WTC11 (cell line): ENCODE results near the gene RMI2. TPM values are rescaled to one million over a fixed set of nuclear protein-coding genes. Genes with fewer than 3 reads are reported as not detected.

ENCODE experiments used
- ATAC-seq: fragments of 200-7000 bp; cut with Tn5 transposase; 2 replicates; pipeline ENCODE4 v1.10.0; 2021; ENCODE audit warnings: mild to moderate bottlenecking, moderate library complexity
- CTCF ChIA-PET: fragments of 300-600 bp; sonication (Branson Sonifier 250); formaldehyde crosslinking; loops from one replicate; lab custom pipeline; 2021; ENCODE audit warnings: antibody characterized with exemption; lab: Charles Lee
- POLR2A ChIA-PET: fragments of 350-600 bp; sonication (Branson Sonifier 250); formaldehyde crosslinking; loops from one replicate; lab custom pipeline; 2021; ENCODE audit warnings: antibody characterized with exemption; lab: Charles Lee
- DNase-seq: peaks from one replicate; pipeline ENCODE4 v3.0.0; 2021; ENCODE audit warnings: low spot score
- H3K27ac Mint-ChIP-seq: 2 replicates; pipeline ENCODE4 v1.8.0; 2021; ENCODE audit warnings: mixed read lengths
- H3K27me3 Mint-ChIP-seq: 2 replicates; pipeline ENCODE4 v1.8.0; 2021; ENCODE audit warnings: low read depth, mild to moderate bottlenecking, moderate library complexity, mixed read lengths
- H3K36me3 Mint-ChIP-seq: 2 replicates; pipeline ENCODE4 v1.8.0; 2021; ENCODE audit warnings: mixed read lengths
- H3K4me1 Mint-ChIP-seq: 2 replicates; pipeline ENCODE4 v1.8.0; 2022; ENCODE audit warnings: mixed read lengths
- H3K4me3 Mint-ChIP-seq: 2 replicates; pipeline ENCODE4 v1.8.0; 2021; ENCODE audit warnings: mild to moderate bottlenecking, moderate library complexity, mixed read lengths
- H3K9me3 Mint-ChIP-seq: 2 replicates; pipeline ENCODE4 v1.8.0; 2021; ENCODE audit warnings: mixed read lengths
- ELF4 ChIP-seq: sonication (generic); formaldehyde crosslinking; IDR thresholded peaks from 2 replicates; pipeline ENCODE4 v1.8.1; 2022; ENCODE audit warnings: low read depth, mild to moderate bottlenecking, moderate library complexity, missing genetic modification reagents
- JAZF1 ChIP-seq: fragments of 250-450 bp; sonication (Bioruptor Pico); IDR thresholded peaks from 2 replicates; pipeline ENCODE4 v1.9.0; 2021; ENCODE audit warnings: moderate library complexity, mild to moderate bottlenecking, inconsistent platforms
- MYBL2 ChIP-seq: sonication (generic); formaldehyde crosslinking; IDR thresholded peaks from 2 replicates; pipeline ENCODE4 v1.8.1; 2023; ENCODE audit warnings: mild to moderate bottlenecking, moderate library complexity, missing genetic modification reagents
- NR1H2 ChIP-seq: sonication (generic); formaldehyde crosslinking; IDR thresholded peaks from 2 replicates; pipeline ENCODE4 v1.9.0; 2021; ENCODE audit warnings: mild to moderate bottlenecking, moderate library complexity, missing genetic modification reagents
- RORB ChIP-seq: fragments of 250-450 bp; sonication (Bioruptor Pico); IDR thresholded peaks from 2 replicates; pipeline ENCODE4 v1.9.0; 2021; ENCODE audit warnings: mild to moderate bottlenecking
- TEAD4 ChIP-seq: sonication (generic); formaldehyde crosslinking; IDR thresholded peaks from 2 replicates; pipeline ENCODE4 v1.8.0; 2022; ENCODE audit warnings: mild to moderate bottlenecking, missing genetic modification reagents
- TP53 ChIP-seq: sonication (generic); formaldehyde crosslinking; IDR thresholded peaks from 2 replicates; pipeline ENCODE4 v1.8.1; 2023; ENCODE audit warnings: mild to moderate bottlenecking, missing genetic modification reagents
- ZNF121 ChIP-seq: sonication (generic); formaldehyde crosslinking; IDR thresholded peaks from 2 replicates; pipeline ENCODE4 v1.8.0; 2023; ENCODE audit warnings: missing genetic modification reagents
- ZNF232 ChIP-seq: sonication (generic); formaldehyde crosslinking; IDR thresholded peaks from 2 replicates; pipeline ENCODE4 v1.8.0; 2022; ENCODE audit warnings: mild to moderate bottlenecking, missing genetic modification reagents
- ZNF416 ChIP-seq: fragments of 250-450 bp; sonication (Bioruptor Pico); IDR thresholded peaks from 2 replicates; pipeline ENCODE4 v1.9.0; 2021; ENCODE audit warnings: mild to moderate bottlenecking, inconsistent platforms
- total RNA-seq: library from RNA; stranded (reverse); gene quantifications from 3 replicates; pipeline ENCODE4 v1.2.3, GENCODE V29; 2021
- TF ChIP-seq, protein P1 (sequence below): fragments of 250-450 bp; sonication (Bioruptor Pico); IDR thresholded peaks from 2 replicates; pipeline ENCODE4 v1.9.0; 2021; ENCODE audit warnings: moderate library complexity, mild to moderate bottlenecking, inconsistent platforms, borderline replicate concordance
- TF ChIP-seq, protein P2 (sequence below): sonication (generic); formaldehyde crosslinking; IDR thresholded peaks from 2 replicates; pipeline ENCODE4 v1.8.1; 2022; ENCODE audit warnings: missing genetic modification reagents, borderline replicate concordance
- TF ChIP-seq, protein P3 (sequence below): sonication (generic); formaldehyde crosslinking; IDR thresholded peaks from 2 replicates; pipeline ENCODE4 v1.8.0; 2022; ENCODE audit warnings: mild to moderate bottlenecking, missing genetic modification reagents
- TF ChIP-seq, protein P4 (sequence below): sonication (generic); formaldehyde crosslinking; IDR thresholded peaks from 2 replicates; pipeline ENCODE4 v1.8.1; 2023; ENCODE audit warnings: mild to moderate bottlenecking, missing genetic modification reagents, borderline replicate concordance
- TF ChIP-seq, protein P5 (sequence below): fragments of 250-450 bp; sonication (Bioruptor Pico); IDR thresholded peaks from 2 replicates; pipeline ENCODE4 v1.9.0; 2021; ENCODE audit warnings: mild to moderate bottlenecking
- TF ChIP-seq, protein P6 (sequence below): sonication (generic); formaldehyde crosslinking; IDR thresholded peaks from 2 replicates; pipeline ENCODE4 v1.8.1; 2023; ENCODE audit warnings: mild to moderate bottlenecking, missing genetic modification reagents, moderate library complexity
- TF ChIP-seq, protein P7 (sequence below): fragments of 200-600 bp; IDR thresholded peaks from 2 replicates; pipeline ENCODE4 v1.8.0; 2022; ENCODE audit warnings: antibody characterized with exemption
- TF ChIP-seq, protein P8 (sequence below): sonication (generic); formaldehyde crosslinking; IDR thresholded peaks from 2 replicates; pipeline ENCODE4 v1.8.0; 2022; ENCODE audit warnings: mild to moderate bottlenecking, missing genetic modification reagents
- TF ChIP-seq, protein P9 (sequence below): sonication (generic); formaldehyde crosslinking; IDR thresholded peaks from 2 replicates; pipeline ENCODE4 v1.8.1; 2023; ENCODE audit warnings: mild to moderate bottlenecking, missing genetic modification reagents

RMI2 gene
- total RNA-seq, 1 experiment from 2014 or later: 79.0 TPM

DNA sequence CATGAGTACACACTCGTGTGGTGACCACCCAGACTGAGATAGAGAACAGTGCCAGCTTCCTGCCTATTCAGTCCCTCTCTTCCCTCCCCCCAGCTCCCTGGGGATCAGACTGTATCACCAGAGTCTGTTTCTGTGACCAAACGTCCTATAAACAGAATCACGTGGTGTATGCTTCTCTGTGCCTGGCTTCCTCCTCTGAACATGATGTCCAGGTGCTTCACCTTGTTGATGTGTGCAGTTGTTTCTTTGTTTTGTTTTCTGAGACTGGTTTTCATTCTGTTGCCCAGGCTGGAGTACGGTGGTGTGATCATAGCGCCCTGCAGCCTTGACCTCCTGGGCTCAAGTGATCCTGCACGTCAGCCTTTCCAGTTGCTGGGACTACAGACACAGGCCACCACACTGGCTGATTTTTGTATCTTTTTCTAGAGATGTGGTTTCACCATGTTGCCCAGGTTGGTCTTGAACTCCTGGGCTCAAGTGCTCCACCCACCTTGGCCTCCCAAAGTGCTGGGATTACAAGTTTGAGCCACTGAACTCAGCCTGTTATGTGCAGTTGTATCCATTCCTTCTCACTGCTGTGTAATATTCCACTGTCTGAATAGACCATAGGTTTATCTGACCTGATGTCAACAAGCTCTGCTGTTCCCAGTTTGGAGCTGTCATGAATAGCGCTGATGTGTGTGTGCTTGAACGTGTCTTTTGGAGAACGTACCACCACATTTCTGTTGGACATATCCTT, 35.2 kb upstream of the RMI2 start:
- H3K36me3 Mint-ChIP-seq: no peaks in the 10 kb centered on the region
- peak overlapping the region; percentile 46; the same call in 1 of the 2 replicates for H3K27ac Mint-ChIP-seq
- DNase-seq (no peak), ATAC-seq (no peak)
- TF ChIP-seq ELF4 (no peak), ZNF121 (CRISPR knock-in tag) (no peak), MYBL2 (CRISPR knock-in tag) (no peak)
- POLR2A ChIA-PET: no interaction called here
- peaks cover 60% of the 10 kb centered on the region for H3K4me1 Mint-ChIP-seq
- no peak overlapping the region for H3K4me3 Mint-ChIP-seq
- peaks cover 4% of the 10 kb centered on the region; the same call in 1 of the 2 replicates for H3K9me3 Mint-ChIP-seq
- H3K27me3 Mint-ChIP-seq: no peaks in the 10 kb centered on the region
- CTCF ChIA-PET: interaction anchor here (0.9 to 2.4 kb wide), 4 partner anchors 12 to 54 kb away, joined by 3 to 13 read pairs (median 4); partner anchors contain the start of gene SOCS1

DNA sequence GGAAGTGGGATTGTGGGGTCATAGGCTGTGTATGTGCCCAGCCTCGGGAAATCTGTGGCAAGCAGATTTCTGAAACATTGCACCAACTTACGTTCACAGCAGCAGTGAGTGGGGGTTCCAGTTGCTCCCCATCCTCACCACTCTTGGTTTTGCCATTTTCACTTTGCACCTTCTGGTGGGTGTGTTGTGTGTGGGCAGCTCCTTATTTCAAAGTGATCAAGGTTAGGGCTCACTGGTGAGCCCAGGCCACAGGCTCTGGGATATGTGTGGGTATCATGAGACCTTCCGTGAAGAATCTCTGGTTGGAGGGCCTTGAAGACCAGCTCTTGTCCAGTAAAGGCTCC, 34.7 kb upstream of the RMI2 start:
- H3K36me3 Mint-ChIP-seq: no peaks in the 10 kb centered on the region
- peaks cover 61% of the 10 kb centered on the region for H3K4me1 Mint-ChIP-seq
- DNase-seq: no peak
- no peaks in the 10 kb centered on the region for H3K27me3 Mint-ChIP-seq
- ChIA-PET POLR2A (no interaction called here), CTCF (interaction anchor here (0.9 to 1.7 kb wide), 2 partner anchors 46 to 54 kb away, joined by 3 to 4 read pairs; no protein-coding TSS in a partner anchor)
- H3K27ac Mint-ChIP-seq: no peak overlapping the region
- peaks cover 2% of the 10 kb centered on the region; the same call in 1 of the 2 replicates for H3K9me3 Mint-ChIP-seq
- H3K4me3 Mint-ChIP-seq: no peak overlapping the region
- no peak for ATAC-seq
- TF ChIP-seq, protein P1, sequence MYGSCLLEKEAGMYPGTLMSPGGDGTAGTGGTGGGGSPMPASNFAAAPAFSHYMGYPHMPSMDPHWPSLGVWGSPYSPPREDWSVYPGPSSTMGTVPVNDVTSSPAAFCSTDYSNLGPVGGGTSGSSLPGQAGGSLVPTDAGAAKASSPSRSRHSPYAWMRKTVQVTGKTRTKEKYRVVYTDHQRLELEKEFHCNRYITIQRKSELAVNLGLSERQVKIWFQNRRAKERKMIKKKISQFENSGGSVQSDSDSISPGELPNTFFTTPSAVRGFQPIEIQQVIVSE (CRISPR knock-in tag): no peak
- TF ChIP-seq, protein P2, sequence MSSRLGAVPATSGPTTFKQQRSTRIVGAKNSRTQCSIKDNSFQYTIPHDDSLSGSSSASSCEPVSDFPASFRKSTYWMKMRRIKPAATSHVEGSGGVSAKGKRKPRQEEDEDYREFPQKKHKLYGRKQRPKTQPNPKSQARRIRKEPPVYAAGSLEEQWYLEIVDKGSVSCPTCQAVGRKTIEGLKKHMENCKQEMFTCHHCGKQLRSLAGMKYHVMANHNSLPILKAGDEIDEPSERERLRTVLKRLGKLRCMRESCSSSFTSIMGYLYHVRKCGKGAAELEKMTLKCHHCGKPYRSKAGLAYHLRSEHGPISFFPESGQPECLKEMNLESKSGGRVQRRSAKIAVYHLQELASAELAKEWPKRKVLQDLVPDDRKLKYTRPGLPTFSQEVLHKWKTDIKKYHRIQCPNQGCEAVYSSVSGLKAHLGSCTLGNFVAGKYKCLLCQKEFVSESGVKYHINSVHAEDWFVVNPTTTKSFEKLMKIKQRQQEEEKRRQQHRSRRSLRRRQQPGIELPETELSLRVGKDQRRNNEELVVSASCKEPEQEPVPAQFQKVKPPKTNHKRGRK: no peak
- TF ChIP-seq, protein P3, sequence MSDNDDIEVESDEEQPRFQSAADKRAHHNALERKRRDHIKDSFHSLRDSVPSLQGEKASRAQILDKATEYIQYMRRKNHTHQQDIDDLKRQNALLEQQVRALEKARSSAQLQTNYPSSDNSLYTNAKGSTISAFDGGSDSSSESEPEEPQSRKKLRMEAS (CRISPR knock-in tag): no peak
- TF ChIP-seq, protein P4, sequence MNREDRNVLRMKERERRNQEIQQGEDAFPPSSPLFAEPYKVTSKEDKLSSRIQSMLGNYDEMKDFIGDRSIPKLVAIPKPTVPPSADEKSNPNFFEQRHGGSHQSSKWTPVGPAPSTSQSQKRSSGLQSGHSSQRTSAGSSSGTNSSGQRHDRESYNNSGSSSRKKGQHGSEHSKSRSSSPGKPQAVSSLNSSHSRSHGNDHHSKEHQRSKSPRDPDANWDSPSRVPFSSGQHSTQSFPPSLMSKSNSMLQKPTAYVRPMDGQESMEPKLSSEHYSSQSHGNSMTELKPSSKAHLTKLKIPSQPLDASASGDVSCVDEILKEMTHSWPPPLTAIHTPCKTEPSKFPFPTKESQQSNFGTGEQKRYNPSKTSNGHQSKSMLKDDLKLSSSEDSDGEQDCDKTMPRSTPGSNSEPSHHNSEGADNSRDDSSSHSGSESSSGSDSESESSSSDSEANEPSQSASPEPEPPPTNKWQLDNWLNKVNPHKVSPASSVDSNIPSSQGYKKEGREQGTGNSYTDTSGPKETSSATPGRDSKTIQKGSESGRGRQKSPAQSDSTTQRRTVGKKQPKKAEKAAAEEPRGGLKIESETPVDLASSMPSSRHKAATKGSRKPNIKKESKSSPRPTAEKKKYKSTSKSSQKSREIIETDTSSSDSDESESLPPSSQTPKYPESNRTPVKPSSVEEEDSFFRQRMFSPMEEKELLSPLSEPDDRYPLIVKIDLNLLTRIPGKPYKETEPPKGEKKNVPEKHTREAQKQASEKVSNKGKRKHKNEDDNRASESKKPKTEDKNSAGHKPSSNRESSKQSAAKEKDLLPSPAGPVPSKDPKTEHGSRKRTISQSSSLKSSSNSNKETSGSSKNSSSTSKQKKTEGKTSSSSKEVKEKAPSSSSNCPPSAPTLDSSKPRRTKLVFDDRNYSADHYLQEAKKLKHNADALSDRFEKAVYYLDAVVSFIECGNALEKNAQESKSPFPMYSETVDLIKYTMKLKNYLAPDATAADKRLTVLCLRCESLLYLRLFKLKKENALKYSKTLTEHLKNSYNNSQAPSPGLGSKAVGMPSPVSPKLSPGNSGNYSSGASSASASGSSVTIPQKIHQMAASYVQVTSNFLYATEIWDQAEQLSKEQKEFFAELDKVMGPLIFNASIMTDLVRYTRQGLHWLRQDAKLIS (CRISPR knock-in tag): no peak
- TF ChIP-seq TP53 (CRISPR knock-in tag) (no peak), TEAD4 (CRISPR knock-in tag) (no peak), RORB (CRISPR knock-in tag) (no peak), JAZF1 (no peak), ZNF416 (CRISPR knock-in tag) (no peak), NR1H2 (CRISPR knock-in tag) (no peak), ZNF232 (CRISPR knock-in tag) (no peak)
- TF ChIP-seq, protein P5, sequence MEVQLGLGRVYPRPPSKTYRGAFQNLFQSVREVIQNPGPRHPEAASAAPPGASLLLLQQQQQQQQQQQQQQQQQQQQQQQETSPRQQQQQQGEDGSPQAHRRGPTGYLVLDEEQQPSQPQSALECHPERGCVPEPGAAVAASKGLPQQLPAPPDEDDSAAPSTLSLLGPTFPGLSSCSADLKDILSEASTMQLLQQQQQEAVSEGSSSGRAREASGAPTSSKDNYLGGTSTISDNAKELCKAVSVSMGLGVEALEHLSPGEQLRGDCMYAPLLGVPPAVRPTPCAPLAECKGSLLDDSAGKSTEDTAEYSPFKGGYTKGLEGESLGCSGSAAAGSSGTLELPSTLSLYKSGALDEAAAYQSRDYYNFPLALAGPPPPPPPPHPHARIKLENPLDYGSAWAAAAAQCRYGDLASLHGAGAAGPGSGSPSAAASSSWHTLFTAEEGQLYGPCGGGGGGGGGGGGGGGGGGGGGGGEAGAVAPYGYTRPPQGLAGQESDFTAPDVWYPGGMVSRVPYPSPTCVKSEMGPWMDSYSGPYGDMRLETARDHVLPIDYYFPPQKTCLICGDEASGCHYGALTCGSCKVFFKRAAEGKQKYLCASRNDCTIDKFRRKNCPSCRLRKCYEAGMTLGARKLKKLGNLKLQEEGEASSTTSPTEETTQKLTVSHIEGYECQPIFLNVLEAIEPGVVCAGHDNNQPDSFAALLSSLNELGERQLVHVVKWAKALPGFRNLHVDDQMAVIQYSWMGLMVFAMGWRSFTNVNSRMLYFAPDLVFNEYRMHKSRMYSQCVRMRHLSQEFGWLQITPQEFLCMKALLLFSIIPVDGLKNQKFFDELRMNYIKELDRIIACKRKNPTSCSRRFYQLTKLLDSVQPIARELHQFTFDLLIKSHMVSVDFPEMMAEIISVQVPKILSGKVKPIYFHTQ (CRISPR knock-in tag): no peak
- TF ChIP-seq, protein P6, sequence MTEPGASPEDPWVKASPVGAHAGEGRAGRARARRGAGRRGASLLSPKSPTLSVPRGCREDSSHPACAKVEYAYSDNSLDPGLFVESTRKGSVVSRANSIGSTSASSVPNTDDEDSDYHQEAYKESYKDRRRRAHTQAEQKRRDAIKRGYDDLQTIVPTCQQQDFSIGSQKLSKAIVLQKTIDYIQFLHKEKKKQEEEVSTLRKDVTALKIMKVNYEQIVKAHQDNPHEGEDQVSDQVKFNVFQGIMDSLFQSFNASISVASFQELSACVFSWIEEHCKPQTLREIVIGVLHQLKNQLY (CRISPR knock-in tag): no peak
- TF ChIP-seq, protein P7, sequence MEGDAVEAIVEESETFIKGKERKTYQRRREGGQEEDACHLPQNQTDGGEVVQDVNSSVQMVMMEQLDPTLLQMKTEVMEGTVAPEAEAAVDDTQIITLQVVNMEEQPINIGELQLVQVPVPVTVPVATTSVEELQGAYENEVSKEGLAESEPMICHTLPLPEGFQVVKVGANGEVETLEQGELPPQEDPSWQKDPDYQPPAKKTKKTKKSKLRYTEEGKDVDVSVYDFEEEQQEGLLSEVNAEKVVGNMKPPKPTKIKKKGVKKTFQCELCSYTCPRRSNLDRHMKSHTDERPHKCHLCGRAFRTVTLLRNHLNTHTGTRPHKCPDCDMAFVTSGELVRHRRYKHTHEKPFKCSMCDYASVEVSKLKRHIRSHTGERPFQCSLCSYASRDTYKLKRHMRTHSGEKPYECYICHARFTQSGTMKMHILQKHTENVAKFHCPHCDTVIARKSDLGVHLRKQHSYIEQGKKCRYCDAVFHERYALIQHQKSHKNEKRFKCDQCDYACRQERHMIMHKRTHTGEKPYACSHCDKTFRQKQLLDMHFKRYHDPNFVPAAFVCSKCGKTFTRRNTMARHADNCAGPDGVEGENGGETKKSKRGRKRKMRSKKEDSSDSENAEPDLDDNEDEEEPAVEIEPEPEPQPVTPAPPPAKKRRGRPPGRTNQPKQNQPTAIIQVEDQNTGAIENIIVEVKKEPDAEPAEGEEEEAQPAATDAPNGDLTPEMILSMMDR: no peak
- TF ChIP-seq, protein P8, sequence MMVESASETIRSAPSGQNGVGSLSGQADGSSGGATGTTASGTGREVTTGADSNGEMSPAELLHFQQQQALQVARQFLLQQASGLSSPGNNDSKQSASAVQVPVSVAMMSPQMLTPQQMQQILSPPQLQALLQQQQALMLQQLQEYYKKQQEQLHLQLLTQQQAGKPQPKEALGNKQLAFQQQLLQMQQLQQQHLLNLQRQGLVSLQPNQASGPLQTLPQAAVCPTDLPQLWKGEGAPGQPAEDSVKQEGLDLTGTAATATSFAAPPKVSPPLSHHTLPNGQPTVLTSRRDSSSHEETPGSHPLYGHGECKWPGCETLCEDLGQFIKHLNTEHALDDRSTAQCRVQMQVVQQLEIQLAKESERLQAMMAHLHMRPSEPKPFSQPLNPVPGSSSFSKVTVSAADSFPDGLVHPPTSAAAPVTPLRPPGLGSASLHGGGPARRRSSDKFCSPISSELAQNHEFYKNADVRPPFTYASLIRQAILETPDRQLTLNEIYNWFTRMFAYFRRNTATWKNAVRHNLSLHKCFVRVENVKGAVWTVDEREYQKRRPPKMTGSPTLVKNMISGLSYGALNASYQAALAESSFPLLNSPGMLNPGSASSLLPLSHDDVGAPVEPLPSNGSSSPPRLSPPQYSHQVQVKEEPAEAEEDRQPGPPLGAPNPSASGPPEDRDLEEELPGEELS (CRISPR knock-in tag): no peak
- TF ChIP-seq, protein P9, sequence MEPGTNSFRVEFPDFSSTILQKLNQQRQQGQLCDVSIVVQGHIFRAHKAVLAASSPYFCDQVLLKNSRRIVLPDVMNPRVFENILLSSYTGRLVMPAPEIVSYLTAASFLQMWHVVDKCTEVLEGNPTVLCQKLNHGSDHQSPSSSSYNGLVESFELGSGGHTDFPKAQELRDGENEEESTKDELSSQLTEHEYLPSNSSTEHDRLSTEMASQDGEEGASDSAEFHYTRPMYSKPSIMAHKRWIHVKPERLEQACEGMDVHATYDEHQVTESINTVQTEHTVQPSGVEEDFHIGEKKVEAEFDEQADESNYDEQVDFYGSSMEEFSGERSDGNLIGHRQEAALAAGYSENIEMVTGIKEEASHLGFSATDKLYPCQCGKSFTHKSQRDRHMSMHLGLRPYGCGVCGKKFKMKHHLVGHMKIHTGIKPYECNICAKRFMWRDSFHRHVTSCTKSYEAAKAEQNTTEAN (CRISPR knock-in tag): no peak
